NCI-H1694 treated with DMSO at 0.1 percent for 48 hours (cell line): ENCODE results near the gene LGALS9B.
A peak's percentile ranks its signal among the peaks of the same experiment; 100 is the strongest.
"Not testable (repeated sequence)": the region's sequence is repeated elsewhere in the genome, so short reads cannot be mapped to it uniquely, and the experiment has no call there.

ENCODE experiments used
- DNase-seq: peaks from one replicate; lab custom pipeline; 2025; lab: John Stamatoyannopoulos, UW

LGALS9B gene

DNA sequence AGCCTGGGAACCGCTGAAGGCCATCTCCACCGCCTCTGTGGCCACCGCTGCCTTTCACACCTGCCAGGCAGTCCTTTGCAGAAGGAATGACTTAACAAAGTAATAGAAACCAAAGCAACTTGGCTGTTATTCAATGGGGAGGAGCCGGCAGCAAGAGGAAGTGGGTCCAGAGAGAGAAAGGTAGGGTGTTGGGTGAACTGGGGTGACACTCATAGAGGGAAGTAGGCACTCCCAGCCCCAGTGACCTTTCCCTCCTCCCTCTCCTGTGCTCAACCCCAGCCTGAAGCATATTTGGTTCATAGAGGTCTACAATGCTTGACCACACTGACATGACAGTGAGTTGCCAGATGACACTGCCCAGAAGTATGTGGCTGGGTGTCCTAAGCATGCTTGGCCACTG lies at the start of gene LGALS9B:
Gene LGALS9B (minus strand): TSS at position 93 of the 400 bp plus-strand sequence. CDS start 69 bp downstream, at position 24.
- not testable (repeated sequence) for DNase-seq

DNA sequence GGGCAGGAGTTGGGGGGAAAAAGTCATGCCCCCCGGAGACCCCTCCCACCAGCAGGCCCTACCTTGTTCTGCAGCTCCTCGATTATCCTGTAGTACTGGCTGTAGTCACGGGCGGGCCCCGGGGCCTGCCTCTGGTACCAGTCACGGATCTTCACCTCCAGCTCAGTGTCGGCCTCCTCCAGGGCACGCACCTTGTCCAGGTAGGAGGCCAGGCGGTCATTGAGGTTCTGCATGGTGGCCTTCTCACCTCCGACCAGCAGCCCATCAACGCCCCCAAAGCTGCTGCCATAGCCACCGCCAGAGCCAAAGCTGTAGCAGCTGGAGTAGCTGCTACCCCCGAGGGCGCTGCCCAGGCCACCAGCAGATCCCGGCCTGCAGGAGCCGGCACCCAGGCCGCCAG lies 49.6 kb upstream of the LGALS9B start:
- not testable (repeated sequence) for DNase-seq

DNA sequence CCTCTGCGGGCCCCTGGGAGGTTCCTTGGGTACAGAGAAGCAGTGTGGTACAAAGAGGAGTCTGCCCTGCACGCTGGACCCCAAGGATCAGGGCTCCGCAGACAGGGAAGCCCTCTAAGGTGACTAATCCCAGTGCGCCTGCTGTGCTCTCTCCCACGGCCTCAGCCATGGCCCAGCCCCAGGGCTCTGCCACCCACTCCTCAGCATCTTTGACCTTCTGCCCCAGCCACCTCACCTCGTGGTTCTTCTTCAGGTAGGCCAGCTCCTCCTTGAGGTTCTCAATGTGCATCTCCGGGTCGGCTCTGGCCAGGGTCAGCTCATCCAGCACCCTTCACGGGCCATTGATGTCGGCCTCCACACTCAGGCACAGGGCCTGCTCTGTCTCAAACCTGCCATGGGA lies 47.8 kb upstream of the LGALS9B start:
- DNase-seq = not testable (repeated sequence)

DNA sequence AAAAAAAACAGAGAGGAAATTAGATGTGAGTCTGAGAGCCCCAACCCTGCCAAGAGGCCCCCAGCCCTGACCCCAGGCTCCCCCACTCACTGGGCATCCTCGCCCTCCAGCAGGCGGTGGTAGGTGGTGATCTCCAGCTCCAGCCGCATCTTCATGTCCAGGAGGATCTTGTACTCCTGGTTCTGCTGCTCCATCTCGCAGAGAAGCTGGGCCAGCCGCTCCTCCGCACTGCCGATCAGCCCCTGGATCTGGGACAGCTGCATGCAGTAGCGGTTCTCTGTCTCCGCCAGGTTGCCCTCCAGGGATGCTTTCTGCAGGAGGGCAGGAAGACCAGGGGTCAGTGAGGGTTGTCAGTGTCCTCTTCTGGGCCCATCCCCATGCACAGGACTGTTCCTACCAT lies 46.2 kb upstream of the LGALS9B start:
- not testable (repeated sequence) for DNase-seq

DNA sequence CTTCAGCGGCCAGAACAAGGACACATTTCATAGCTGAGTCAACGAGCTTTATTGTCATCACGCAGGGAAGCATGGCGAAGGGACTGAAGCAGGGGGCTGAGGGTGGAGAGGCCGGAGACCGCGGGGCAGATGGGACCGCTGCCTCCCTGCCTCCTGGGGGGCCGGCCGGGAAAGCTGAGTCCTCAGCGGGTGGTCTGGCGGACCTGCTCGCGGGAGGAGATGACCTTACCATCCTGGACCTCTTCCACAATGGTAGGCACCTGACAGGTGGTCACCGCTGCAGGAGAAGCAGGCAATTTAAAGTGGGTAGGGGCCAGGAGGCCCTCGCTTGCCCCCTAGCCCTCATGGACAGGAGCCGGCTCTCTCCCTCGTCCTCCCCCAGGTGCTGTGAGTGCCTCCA lies 45.0 kb upstream of the LGALS9B start:
- DNase-seq = not testable (repeated sequence)

DNA sequence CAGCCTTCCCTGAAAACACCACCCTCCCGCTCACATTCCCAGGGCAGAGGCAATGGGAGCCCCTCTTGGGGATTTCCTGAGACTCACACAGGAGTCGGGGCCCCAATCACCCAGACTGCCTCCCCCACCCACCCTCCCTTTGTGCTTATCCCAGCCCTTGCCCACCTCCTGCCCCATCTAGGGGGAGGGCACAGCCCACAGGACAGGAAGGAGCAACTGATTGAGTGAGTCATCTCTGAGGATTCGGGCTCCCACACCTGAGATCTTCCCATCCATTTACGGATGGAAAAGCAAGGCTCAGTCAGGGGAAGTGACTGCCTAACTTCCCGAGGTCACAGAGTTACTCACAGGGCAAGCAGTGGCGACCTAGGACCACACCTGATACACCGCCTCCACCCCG lies 44.4 kb upstream of the LGALS9B start:
- DNase-seq = not testable (repeated sequence)

DNA sequence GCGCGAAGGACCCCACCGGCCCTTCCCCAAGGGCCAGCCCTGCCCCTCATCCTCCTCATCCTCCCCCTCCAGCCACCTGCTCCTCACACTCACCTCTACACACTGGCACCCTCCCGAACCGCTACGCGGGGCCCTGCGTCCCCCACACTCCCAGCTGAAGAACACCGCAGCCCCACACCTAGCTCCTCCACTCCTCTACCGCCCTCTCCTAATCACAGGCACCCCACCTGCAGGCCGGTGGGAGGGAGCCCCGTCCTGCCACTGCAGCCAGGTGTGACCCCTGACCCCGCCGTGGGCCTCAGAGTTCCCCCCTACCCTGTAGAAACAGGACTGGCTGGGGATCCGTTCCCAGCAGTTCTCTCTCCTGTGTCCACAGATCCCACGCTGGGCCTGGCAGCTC lies 38.0 kb upstream of the LGALS9B start:
- DNase-seq = not testable (repeated sequence)

DNA sequence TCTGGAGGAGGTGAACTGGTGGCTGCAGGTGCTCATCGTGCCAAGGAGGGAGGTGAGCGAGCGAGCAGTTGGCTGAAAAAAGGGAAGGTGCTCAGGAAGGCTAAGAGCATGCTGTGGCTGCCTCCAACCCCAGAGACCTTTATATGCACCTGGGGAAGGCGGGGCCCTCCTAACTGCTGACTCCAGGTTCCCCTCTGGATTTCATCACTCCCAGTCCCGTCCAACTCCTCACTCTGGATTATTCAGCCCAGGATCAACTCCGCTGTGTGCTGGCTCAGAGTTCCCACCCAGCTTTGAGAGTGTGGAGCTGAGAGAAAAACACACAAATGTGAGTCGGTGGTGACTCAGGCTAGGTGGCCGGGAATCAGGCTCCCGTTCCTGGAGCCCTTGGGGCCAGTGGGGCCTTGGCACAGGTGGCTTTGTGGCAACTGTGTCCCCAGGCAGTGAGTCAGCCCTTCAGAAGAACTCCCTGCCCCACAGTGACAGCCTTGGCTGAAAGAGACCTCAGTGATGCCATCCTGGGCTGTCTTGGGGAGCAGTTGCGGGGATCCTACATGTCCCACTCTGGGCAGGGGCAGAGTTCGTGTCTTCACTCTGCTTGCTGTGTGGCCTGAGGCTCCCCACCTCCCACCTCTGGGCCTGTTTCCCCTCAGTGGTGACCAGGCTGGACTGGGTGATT lies 37.2 kb upstream of the LGALS9B start:
- DNase-seq = not testable (repeated sequence)

DNA sequence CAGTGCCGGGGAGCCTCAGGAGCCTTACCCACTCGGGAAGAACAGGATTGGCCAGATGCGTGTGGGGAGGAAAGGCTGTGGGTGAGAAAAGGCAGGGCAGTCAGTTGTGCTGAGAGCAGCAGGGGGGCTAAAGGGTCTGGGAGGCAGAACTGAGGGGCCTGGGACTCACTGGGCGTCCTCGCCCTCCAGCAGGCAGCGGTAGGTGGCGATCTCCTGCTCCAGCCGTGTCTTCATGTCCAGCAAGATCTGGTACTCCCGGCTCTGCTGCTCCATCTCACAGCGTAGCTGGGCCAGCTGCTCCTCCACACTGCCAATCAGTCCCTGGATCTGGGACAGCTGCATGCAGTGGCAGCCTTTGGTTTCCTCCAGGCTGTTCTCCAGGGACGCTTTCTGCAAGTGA lies 34.6 kb upstream of the LGALS9B start:
- DNase-seq = not testable (repeated sequence)

DNA sequence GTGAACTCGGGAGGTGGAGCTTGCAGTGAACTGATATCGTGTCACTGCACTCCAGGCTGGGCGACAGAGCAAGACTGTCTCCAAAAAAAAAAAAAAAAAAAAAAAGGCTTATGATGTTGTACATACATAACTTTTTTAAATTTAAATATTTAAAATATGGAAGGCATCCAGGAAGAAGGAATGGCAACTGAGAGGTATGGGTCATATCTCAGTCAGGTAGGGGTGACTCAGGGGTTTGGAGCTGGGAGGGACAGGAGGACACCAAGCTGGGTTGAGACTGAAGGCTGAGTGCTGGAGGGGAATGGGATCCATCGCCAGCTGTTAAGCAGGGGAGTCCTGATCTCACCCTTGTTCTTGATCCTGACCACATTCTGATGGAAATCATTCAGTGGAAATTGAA lies 33.0 kb upstream of the LGALS9B start:
- DNase-seq = not testable (repeated sequence)

DNA sequence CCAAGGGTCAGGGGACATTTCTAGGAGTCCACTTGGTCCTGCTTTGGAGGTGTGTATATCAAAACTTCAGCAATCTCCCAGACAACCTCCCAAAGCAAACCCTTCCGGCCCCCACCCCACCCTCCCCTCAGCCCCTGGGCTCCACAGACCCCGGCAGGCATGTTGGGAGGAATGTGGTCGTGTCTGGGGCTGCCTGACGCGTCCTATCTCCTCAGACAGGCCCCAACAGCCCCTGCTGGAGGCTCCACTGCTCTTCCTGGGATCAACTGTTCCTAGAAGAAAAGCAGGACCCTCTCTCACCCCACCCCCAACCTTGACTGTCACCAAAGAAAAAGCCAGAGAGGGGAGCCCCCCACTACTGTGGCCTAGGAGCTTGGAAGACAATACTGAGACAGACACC lies 28.1 kb upstream of the LGALS9B start:
- DNase-seq = not testable (repeated sequence)

DNA sequence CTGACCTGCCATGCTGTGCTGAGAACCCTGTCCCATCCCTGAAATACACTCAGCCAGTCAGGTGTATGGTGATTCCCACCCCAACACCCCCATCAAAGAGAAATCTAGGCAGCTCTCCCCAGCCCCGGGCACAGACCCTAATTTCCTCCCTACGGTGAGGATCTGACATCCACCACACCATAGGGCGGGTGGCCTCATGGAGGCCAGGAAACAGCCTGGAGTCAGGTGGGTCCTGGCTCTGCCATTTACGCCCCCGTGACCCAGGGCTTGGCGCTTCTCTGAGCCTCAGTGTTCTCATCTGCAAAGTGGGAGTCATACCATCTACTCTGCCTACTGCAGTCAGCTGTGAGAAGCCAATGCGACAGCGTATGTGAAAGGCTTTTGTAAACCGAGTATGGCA lies 27.4 kb upstream of the LGALS9B start:
- not testable (repeated sequence) for DNase-seq

DNA sequence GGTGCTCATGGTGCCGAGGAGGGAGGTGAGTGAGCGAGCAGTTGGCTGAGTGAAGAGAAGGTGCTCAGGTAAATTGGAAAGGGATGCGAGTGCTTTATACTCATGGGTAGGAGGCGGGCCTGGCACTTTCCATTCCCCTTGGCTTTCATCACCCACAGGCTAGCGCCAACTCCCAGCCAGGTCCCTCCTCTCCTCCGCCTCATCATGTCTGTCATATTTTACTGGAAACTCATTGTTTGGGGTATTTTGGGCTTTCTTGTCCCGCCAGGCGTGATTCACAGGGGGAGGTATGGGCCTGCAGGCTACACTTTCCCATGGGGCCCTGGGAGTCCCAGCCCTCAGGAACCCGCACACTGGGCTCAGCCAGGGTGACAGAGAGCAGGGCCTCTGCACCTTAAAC lies 26.8 kb upstream of the LGALS9B start:
- DNase-seq = not testable (repeated sequence)

DNA sequence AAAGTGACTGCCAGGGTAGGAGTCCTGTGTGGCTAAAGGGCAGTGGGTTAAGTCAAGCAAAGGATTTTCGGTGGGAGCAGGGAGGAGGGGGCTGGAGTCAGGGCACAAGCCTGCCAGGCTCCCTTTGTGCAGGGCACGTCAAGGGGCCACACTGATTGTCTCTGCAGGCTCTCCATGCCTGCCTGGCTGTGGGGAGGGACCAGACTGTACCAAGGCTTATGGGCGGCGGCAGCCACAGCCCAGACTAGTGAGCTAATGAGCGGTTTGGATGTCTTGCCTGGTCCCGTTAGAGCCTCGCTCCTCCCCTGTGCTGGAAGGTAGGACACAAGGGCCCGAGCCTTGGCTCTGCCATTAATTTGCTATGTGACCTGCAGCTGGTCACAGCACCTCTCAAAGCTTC lies 25.6 kb upstream of the LGALS9B start:
- DNase-seq = not testable (repeated sequence)

DNA sequence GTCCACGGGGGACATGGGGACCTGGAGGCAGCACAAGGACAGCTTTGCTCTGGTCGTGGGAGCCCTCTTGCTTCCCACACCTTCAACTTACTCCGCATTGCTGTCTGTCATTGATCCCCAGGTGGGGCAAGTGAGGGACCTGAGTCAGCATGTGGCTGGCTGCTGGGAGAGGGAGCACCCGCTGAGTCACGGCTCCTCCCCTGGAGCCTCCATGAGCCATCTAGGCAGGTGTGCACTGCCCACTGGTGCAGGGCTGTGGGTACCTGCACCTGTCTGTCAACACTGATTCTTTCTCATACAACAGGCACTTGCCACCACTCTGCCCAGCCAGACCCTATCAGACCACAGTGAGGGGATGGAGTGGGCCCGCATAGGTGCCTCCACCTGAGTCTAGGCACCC lies 24.8 kb upstream of the LGALS9B start:
- DNase-seq = not testable (repeated sequence)

DNA sequence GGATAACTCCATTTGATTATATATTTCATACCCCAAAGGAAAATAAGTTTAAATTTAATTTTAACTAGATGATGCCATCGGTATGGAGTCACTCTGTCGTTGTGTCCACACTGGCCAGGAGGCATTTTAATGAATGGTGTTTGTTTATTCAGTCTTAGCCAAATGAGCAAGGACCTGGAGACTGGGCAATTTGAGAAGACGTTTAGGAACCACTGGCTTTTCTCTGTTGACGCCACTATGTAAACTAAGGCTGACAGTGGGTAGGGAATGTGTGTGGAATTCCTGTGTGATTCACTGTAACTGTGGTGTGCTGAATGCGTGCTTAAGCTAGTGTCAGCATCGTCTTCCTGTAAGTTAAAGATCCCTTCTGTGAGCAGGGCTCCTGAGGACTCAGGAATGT lies 17.6 kb upstream of the LGALS9B start:
- DNase-seq = not testable (repeated sequence)

DNA sequence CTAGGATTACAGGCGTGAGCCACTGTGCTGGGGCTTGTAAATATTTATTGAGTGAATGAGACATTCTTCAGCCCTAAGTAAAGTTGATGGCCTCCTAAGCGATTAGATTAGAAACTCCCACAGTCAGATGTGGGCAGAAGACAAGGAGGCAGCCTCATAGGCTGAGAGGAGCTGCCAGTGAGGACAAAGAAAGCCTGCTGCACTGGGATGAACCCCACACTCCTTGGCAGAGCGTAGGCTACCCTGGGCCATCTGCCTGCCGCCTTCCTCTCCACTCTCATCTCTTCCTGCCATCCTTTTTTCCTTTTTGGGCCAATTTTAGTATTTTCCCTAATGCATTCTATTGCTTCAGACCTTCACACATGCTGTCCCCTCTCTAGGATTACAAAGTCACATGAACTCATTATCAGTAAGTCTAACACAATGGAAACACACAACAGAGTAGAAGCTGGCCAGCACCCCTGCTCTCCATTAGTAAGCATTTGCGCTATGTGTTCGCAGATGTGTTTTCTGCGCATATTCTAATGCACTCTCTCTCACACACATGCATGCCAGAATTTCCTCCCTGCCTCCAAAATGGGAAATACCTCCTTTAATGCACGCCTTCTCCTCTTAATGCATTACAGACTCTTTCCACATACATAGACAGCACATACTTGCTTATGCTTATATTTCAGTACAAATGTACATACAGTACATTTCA lies 12.7 kb upstream of the LGALS9B start:
- not testable (repeated sequence) for DNase-seq

DNA sequence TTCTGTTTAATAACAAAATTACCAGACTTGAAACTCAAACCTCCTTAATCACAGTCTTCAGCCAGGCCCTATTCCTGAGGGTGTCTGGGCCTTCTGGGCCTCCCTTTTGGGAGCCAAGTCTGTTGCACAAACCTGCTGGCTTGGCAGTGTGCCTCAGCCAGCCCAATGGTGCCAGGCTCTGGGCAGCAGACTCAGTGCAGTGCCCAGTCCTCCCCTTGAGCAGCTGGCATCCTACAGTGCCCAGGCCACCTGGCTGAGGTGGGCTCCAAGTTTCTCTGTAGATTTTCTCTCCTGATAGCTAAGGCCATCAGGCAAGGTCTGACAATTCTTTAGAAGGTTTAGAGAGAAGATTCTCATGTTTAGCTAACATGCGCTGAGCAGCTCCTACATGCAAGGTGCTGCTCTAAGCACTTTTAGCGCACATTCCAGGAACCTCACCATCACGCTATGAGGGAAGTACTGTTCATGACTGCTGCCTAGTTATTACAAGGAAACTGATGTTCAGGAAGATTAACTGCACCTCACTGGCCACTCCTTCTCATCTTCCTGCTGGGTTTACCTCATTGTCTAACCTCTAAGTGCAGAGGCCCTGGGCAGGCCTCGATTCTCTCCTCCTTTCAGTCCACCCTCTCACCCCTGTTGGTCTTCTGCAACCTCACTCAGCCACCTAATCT lies 10.2 kb upstream of the LGALS9B start:
- not testable (repeated sequence) for DNase-seq

DNA sequence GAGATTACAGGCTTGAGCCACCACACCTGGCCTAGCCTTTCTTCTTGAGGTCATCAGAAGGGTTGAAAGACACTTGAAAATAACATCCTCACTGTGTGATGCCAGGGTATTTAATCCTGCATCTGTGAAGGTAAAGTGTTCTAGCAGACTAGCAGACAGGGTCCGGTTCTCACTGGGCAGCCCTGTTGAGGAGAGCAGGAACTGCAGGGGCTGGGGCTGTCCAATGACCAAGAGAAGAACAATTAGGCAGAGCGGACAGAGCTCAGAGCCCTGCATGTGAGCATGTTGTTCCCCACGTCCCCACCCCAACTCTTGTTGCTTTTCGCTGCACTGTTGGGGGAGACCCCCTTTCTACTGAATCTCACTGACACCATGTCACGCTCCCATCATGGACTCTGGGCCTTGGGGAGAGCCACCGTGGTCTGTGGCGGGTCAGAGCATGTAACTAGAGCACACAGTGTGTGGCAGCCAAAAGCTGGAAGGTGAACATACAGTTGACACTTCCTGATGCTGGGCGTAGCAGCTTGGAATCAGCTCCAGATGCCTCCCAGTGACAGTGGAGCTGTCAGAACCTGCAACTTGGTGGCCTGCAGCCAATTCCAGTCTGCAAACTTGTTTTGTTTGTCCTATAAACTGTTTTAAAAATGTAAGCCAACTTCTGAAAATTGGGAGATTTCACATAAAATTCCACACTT lies 7.9 kb upstream of the LGALS9B start:
- DNase-seq = peak; percentile 9

DNA sequence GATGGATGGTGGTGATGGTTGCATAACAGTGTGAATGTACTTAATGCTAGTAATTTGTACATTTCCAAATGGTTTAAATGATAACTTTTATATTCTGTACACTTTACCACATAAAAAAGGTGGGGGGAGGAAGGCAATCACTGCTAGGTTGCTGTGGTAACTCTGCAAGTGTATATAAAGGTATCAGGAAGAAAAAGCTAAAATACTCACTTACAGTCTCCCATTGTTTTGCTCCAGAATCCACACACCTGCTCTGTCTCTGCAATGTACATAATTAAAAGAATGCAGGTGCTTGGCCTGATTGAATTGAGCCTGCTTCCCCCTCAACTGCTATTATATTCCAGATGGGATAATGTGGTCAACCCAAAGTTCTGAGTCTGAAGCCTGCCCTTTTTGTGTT lies 6.7 kb upstream of the LGALS9B start:
- not testable (repeated sequence) for DNase-seq

DNA sequence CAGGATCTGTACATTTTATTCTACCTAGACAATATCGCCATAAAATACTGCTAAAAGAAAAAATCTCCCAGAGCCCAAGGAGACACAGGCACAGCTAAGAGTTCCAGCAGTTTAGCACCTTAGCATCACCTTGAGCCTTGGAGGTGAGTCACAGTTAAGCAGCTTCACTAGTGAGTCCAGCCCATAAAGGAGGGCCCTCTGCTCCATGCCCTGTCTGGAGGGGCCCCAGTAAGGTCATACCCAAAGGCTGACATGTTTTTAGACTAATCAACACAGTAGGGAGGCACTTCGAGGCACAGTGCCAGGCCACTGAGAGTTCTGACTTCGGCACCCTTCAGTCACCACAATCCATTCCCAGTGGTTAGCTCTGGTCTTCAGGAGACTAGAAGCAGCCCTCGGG lies 2.6 kb upstream of the LGALS9B start:
- DNase-seq = not testable (repeated sequence)

DNA sequence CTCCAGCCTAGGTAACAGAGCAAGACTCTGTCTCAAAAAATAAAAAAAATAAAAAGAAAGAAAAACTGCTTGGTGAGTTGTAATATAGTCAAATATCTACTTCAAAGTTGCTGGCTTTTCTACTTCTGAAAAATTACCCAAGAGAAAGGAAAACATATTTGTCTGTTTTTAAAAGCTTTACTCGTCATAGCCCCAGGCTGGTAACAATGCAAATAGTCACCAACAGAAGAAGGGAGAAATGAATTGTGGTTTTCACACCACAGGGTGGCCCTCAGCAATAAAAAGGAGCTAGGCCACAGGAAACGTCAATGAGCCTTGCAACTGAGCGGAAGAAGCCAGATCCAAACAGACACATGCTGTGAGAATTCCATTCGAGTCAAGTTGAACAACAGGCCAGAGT lies 1.8 kb upstream of the LGALS9B start:
- DNase-seq = not testable (repeated sequence)
